ENCODE data around the gene PHLDB2.

Gene PHLDB2

GRCh38 chr3:111968319-111969054 is 109.4 kb downstream of the PHLDB2 start:
- DNase-seq, result no peak

GRCh38 chr3:111970376-111970775 is 111.3 kb downstream of the PHLDB2 start:
- DNase-seq, result no peak

GRCh38 chr3:111971533-111972130 is 112.6 kb downstream of the PHLDB2 start:
- DNase-seq, result no peak

- DNase-seq, result no peak
Measured at GRCh38 chr3:111972891-111973290, 113.8 kb downstream of the PHLDB2 start.

GRCh38 chr3:111975131-111975530 is 116.1 kb downstream of the PHLDB2 start:
- DNase-seq, result no peak

- DNase-seq, result no peak
Measured at GRCh38 chr3:111976254-111976653, 117.2 kb downstream of the PHLDB2 start.

GRCh38 chr3:111978583-111979433 is 119.7 kb downstream of the PHLDB2 start, which contains the start of gene ABHD10:
TSS of gene ABHD10 (plus strand) at chr3:111979026. CDS start at chr3:111979062, 36 bp downstream.
- DNase-seq, result peak; percentile 97

- no peak for DNase-seq
Measured at GRCh38 chr3:111979434-111980038, 120.5 kb downstream of the PHLDB2 start.

GRCh38 chr3:111980716-111981456 is 121.8 kb downstream of the PHLDB2 start:
- DNase-seq, result no peak

GRCh38 chr3:111981457-111981763 is 122.3 kb downstream of the PHLDB2 start:
- no peak for DNase-seq

- DNase-seq, result no peak
Measured at GRCh38 chr3:111984636-111985298, 125.7 kb downstream of the PHLDB2 start.

GRCh38 chr3:111986800-111987199 is 127.7 kb downstream of the PHLDB2 start:
- DNase-seq, result no peak

GRCh38 chr3:111989061-111989678 is 130.1 kb downstream of the PHLDB2 start:
- no peak for DNase-seq

GRCh38 chr3:111993038-111993437 is 134.0 kb downstream of the PHLDB2 start:
- no peak for DNase-seq

GRCh38 chr3:111998636-111999483 is 139.8 kb downstream of the PHLDB2 start, which contains the start of gene TAGLN3:
TSS of gene TAGLN3 (plus strand) at chr3:111998922. CDS start at chr3:111999423, 501 bp downstream.
- no peak for DNase-seq

GRCh38 chr3:111999484-112000324 is 140.6 kb downstream of the PHLDB2 start:
- no peak for DNase-seq

- DNase-seq, result no peak
Measured at GRCh38 chr3:112000367-112000771, 141.3 kb downstream of the PHLDB2 start.

- no peak for DNase-seq
Measured at GRCh38 chr3:112000966-112001365, 141.9 kb downstream of the PHLDB2 start.

- DNase-seq, result no peak
Measured at GRCh38 chr3:112001526-112001925, 142.5 kb downstream of the PHLDB2 start.

Measured in activated CD4-positive, alpha-beta T cell treated with anti-CD3 and anti-CD28 coated beads for 1 hour (primary cell).